ENCODE data around the gene NDUFS1. TPM values are rescaled to one million over a fixed set of nuclear protein-coding genes. Genes with fewer than 3 reads are reported as not detected.

Gene NDUFS1
- total RNA-seq, 1 donor from 2014 or later = 33.6 TPM

GRCh38 chr2:206069417-206069816 is 89.8 kb downstream of the NDUFS1 start:
- no peak for DNase-seq (ENCODE audit: extremely low spot score in 2 of 2)
- Histone ChIP-seq H3K27ac (no peak overlapping the region), H3K9me3 (no peaks in the 10 kb centered on the region), H3K27me3 (no peaks in the 10 kb centered on the region), H3K4me3 (no peak overlapping the region), H3K4me1 (peaks cover 12% of the 10 kb centered on the region), H3K36me3 (no peaks in the 10 kb centered on the region)
- TF ChIP-seq POLR2AphosphoS5 (IDR thresholded peaks at IDR 0.05; ENCODE audit: insufficient read depth in 1 of 2, low read depth in 1 of 2) (no peak), POLR2A (IDR thresholded peaks at IDR 0.05) (no peak), CTCF (IDR thresholded peaks at IDR 0.05) (no peak)
- intact Hi-C loops (cut with DNase I) = no loop called here

GRCh38 chr2:206068207-206068606 is 91.0 kb downstream of the NDUFS1 start:
- Histone ChIP-seq H3K27me3 (no peaks in the 10 kb centered on the region), H3K4me3 (no peak overlapping the region), H3K36me3 (no peaks in the 10 kb centered on the region), H3K9me3 (no peaks in the 10 kb centered on the region), H3K27ac (no peak overlapping the region), H3K4me1 (peaks cover 12% of the 10 kb centered on the region)
- DNase-seq (ENCODE audit: extremely low spot score in 2 of 2) = no peak
- intact Hi-C loops (cut with DNase I) = no loop called here
- no peak for TF ChIP-seq CTCF (IDR thresholded peaks at IDR 0.05)
- TF ChIP-seq POLR2A (IDR thresholded peaks at IDR 0.05) = no peak
- TF ChIP-seq POLR2AphosphoS5 (IDR thresholded peaks at IDR 0.05; ENCODE audit: insufficient read depth in 1 of 2, low read depth in 1 of 2) = no peak

Small RNAs within 50 kb of the gene (small RNA-seq; reads per million reads assigned to genes)
- gene RF00134 (not detected), gene RF02271 (not detected), gene SNORA41 (not detected), gene SNORD51 (not detected)

Other genes with a start within 250 kb of the NDUFS1 start
- 18.4 TPM for gene INO80D, start 73.3 kb downstream of the NDUFS1 start, total RNA-seq
- 353 TPM for gene EEF1B2, start 451 bp upstream of the NDUFS1 start, total RNA-seq
- gene ZDBF2, start 115.2 kb upstream of the NDUFS1 start, total RNA-seq = 13.0 TPM